RWPE2 (cell line): ENCODE results near the gene SSRP1.

Experiments used
- ATAC-seq: fragments of 200-7000 bp; cut with Tn5 transposase; 3 replicates; pipeline ENCODE4 v1.9.1; 2021; ENCODE audit warnings: low read depth
- DNase-seq: peaks from one replicate; pipeline ENCODE4 v3.0.0-alpha.2; 2020; ENCODE audit warnings: low spot score
- H3K27ac ChIP-seq: fragments of 450-650 bp; 2 replicates; pipeline ENCODE4 v1.5.1; 2017; ENCODE audit warnings: mild to moderate bottlenecking; ENCODE audit not compliant: poor library complexity, severe bottlenecking
- H3K27me3 ChIP-seq: fragments of 250-450 bp; sonication (Bioruptor Pico); 2 replicates; pipeline ENCODE4 v1.5.1; 2021; ENCODE audit warnings: mild to moderate bottlenecking, moderate library complexity; ENCODE audit not compliant: insufficient read depth, poor library complexity, severe bottlenecking
- H3K36me3 ChIP-seq: fragments of 250-450 bp; sonication (Bioruptor Pico); 2 replicates; pipeline ENCODE4 v1.5.1; 2020; ENCODE audit warnings: low read depth, mild to moderate bottlenecking, moderate library complexity
- H3K4me1 ChIP-seq: fragments of 250-450 bp; sonication (Bioruptor Pico); 2 replicates; pipeline ENCODE4 v1.5.1; 2021; ENCODE audit warnings: mild to moderate bottlenecking, moderate library complexity; ENCODE audit not compliant: insufficient read depth, poor library complexity, severe bottlenecking
- H3K4me3 ChIP-seq: fragments of 250-450 bp; sonication (Bioruptor Pico); 2 replicates; pipeline ENCODE4 v1.5.1; 2021; ENCODE audit warnings: mild to moderate bottlenecking, moderate library complexity; ENCODE audit not compliant: severe bottlenecking
- H3K9me3 ChIP-seq: fragments of 250-450 bp; sonication (Bioruptor Pico); 2 replicates; pipeline ENCODE4 v1.5.1; 2021; ENCODE audit warnings: mild to moderate bottlenecking, moderate library complexity; ENCODE audit not compliant: severe bottlenecking
- TF ChIP-seq, protein P1 (sequence below): fragments of 450-650 bp; IDR thresholded peaks from one replicate; pipeline ENCODE4 v1.5.1; 2017; ENCODE audit warnings: mild to moderate bottlenecking, moderate library complexity; ENCODE audit not compliant: poor library complexity, severe bottlenecking

The SSRP1 gene

DNA sequence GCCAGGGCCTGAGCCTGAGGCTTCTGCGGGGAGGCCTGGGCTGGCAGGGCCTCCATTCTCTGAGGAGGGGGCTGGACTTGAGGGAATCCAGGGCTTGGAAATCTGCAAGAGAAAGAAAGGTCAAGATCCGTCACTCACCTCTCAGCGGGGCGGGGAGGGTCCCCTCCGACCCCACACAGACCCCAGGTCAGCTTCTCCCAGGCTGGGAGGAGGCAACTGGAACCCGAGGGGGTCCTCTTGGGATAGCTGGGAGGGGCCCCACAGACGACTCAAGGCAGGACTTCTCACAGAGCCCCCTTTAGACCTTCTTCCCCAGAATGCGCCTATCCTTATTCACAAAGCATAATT, 21.9 kb downstream of the SSRP1 start:
- ATAC-seq (no peak), DNase-seq (no peak)
- no peak overlapping the region for H3K27ac ChIP-seq
- H3K9me3 ChIP-seq, result no peaks in the 10 kb centered on the region
- H3K4me3 ChIP-seq, result no peak overlapping the region
- H3K27me3 ChIP-seq, result no peaks in the 10 kb centered on the region
- H3K4me1 ChIP-seq, result peaks cover 18% of the 10 kb centered on the region
- TF ChIP-seq, protein P1, sequence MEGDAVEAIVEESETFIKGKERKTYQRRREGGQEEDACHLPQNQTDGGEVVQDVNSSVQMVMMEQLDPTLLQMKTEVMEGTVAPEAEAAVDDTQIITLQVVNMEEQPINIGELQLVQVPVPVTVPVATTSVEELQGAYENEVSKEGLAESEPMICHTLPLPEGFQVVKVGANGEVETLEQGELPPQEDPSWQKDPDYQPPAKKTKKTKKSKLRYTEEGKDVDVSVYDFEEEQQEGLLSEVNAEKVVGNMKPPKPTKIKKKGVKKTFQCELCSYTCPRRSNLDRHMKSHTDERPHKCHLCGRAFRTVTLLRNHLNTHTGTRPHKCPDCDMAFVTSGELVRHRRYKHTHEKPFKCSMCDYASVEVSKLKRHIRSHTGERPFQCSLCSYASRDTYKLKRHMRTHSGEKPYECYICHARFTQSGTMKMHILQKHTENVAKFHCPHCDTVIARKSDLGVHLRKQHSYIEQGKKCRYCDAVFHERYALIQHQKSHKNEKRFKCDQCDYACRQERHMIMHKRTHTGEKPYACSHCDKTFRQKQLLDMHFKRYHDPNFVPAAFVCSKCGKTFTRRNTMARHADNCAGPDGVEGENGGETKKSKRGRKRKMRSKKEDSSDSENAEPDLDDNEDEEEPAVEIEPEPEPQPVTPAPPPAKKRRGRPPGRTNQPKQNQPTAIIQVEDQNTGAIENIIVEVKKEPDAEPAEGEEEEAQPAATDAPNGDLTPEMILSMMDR, result no peak
- H3K36me3 ChIP-seq, result peaks cover 88% of the 10 kb centered on the region

DNA sequence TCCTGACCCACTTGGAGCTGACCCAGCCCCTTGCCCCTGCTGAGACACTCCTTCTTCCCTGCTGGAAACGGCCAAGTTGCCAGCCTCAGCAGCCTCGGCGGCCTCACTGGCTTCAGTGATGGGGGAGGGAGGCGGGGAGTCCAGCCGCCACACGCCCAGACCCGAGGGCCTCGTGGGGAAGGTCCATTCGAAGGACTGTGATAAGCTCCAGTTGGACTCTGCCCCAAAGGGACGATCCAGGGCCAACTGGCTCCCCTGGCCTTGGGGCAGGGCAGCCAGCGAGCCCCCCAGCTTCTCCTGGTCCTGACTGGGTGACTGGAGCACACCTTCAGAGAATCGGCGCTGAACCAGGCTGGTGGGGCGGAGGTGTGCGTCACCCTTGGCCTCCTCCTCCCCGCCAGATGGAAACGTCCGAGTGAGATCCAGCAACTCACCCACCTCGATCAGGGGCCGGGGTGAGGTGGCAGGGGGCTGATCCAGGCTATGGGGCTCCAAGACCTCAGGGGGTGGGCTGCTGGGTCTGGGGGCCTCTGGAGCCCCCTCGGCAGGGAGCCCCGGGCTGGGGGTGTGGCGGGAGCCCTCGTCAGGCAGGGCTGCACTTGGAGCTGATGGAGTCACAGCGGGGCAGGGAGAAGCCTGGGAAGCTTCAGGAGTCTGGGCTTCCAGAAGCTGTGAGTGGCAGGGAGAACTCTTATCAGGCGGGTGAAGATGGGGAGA, 22.5 kb downstream of the SSRP1 start:
- ATAC-seq (no peak), DNase-seq (no peak)
- TF ChIP-seq, protein P1, result no peak
- no peaks in the 10 kb centered on the region for H3K9me3 ChIP-seq
- H3K27ac ChIP-seq, result peak overlapping the region; percentile 87
- no peak overlapping the region for H3K4me3 ChIP-seq
- H3K36me3 ChIP-seq, result peaks cover 83% of the 10 kb centered on the region
- no peaks in the 10 kb centered on the region for H3K27me3 ChIP-seq
- peaks cover 23% of the 10 kb centered on the region for H3K4me1 ChIP-seq

DNA sequence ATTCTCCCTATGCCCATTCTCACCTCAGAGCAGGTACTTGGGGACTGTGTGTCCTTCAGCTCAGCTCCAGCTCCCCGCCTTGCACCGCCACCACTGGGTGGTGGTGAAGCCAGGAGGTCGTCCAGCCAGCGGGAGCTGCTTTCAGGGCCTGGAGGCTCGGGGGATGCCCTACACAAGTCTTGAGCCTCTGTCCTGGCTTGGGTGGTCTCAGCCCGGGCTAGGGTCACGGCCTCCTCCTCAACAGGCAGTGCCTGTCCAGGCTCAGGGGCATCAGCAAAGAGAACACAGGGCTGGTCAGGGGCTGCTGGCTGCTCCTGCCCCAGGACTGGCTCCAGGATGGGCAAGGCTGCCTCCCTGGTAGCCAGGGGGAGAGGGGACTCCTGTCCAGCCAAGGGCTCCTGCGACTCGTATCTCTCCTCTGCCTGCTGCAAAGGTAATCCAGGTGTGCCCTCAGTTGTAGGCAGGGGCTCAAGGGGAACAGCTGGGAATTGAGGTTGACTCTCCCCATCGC, 23.1 kb downstream of the SSRP1 start:
- Histone ChIP-seq H3K4me1 (peaks cover 30% of the 10 kb centered on the region), H3K9me3 (no peaks in the 10 kb centered on the region), H3K27ac (peak overlapping the region; percentile 87), H3K27me3 (no peaks in the 10 kb centered on the region), H3K4me3 (no peak overlapping the region), H3K36me3 (peaks cover 81% of the 10 kb centered on the region)
- no peak for DNase-seq
- TF ChIP-seq, protein P1, result no peak
- no peak for ATAC-seq

DNA sequence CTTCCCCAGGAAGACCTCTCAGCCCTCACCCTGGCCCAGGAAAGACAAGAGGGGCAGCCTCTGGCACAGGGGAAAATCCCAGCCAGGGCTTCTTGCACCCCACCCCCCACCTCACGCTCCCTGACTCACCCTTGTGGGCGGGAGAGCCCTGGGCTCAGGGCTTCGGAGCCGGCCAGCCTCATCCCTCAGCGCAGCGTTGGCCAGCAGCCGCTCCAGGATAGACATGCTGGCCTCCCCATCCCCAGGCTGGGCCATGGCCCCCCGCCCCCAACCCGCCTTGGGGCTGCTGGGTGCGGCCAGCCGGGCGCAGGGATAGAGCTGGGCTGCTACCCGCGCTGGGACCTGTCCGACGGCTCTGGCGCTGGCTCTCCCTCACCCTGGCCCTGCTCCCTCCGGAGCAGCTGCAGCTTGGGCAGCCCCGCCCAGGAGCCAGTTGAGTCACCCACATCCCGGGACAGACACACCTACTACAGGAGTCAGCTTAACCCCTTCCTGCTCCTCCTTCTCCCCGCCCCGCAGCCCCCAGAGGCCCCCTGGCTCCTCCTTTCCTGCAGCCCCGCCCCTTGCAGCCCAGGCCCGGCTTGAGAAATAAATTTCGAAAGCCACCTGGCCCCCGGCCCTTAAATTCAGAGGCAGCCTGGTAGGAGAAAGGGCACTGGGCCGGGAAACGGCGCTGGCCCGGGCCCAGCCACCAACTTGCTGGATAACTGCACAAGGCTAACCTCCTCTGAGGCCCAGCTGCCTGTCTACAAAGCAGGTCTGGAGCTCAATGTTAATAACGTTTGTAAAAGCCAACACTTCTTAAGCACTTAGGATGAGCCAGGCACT, 24.4 kb downstream of the SSRP1 start:
- peak; percentile 90 for ATAC-seq
- peak overlapping the region; percentile 87 for H3K27ac ChIP-seq
- no peaks in the 10 kb centered on the region for H3K9me3 ChIP-seq
- DNase-seq, result peak; percentile 97
- peak overlapping the region; percentile 41 for H3K4me3 ChIP-seq
- H3K27me3 ChIP-seq, result no peaks in the 10 kb centered on the region
- TF ChIP-seq, protein P1, result no peak
- peaks cover 77% of the 10 kb centered on the region for H3K36me3 ChIP-seq
- H3K4me1 ChIP-seq, result peaks cover 39% of the 10 kb centered on the region

DNA sequence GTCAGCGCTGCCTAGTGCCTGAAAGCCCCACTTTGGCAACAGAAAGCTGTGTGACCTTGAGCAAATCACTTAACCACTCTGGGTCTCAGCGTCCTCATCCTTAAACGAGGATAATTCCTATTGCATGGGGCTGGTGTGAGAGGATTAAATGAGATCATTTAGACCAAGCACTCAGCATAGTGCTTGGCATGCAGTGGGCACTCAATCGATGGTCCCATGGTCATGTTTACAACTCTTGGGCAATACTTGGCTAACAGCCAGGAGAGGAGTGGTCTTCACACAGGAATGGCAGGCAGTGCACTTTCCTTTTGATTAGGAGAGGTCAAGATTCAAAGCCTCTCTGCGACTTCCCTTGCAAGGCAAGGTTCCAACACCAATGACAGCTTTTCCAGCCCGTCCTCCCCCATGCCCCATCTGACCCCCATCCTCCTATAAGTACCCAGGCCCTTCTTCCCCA, 25.0 kb downstream of the SSRP1 start:
- TF ChIP-seq, protein P1, result no peak
- H3K4me3 ChIP-seq, result peak overlapping the region; percentile 41
- ATAC-seq, result no peak

More for the DNA sequence above, 25.0 kb downstream of the SSRP1 start:
- no peaks in the 10 kb centered on the region for H3K27me3 ChIP-seq
- H3K36me3 ChIP-seq, result peaks cover 77% of the 10 kb centered on the region
- H3K9me3 ChIP-seq, result no peaks in the 10 kb centered on the region
- no peak for DNase-seq
- H3K27ac ChIP-seq, result peak overlapping the region; percentile 87
- peaks cover 46% of the 10 kb centered on the region for H3K4me1 ChIP-seq
